ENCODE data around the gene MEX3D.

MEX3D gene

DNA sequence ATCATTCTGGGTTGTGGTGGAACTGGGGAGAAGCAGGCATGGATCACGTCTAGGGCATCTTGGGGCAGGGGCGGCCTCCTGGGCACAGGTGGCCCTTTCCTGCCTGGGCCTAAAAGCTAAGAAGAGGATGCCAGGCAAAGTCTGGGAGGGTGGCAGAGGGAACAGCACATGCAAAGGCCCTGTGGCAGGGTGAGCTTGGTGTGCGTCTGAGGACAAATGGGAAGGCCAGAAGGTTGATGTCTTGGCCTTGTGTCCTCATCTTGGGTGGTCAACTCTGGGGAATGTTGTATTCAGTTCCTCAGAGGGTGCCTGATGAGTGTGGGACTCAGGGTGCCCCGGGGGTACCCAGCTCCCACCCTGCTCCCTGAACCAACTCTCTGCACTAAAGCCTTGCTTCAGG is 49.7 kb downstream of the MEX3D start:
- no peak for DNase-seq (ENCODE audit: low read depth)

DNA sequence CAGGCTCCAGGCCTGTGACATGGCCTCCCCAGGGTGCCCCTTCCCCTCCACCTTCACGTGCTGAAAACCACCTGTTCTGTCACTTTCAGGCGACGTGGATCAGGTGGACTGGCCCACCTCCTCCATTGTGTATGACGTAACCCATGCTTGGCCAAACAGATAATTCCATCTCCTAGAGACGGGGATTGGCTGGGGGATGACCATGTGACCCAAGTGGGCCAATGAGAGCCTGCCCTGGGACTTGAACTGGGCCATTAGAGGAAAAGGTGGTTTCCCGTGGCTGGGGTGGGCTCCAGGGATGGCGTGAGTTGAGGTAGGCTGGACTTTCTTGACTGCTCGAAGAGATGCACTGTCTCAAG is 51.8 kb downstream of the MEX3D start:
- DNase-seq (ENCODE audit: low read depth) = no peak

DNA sequence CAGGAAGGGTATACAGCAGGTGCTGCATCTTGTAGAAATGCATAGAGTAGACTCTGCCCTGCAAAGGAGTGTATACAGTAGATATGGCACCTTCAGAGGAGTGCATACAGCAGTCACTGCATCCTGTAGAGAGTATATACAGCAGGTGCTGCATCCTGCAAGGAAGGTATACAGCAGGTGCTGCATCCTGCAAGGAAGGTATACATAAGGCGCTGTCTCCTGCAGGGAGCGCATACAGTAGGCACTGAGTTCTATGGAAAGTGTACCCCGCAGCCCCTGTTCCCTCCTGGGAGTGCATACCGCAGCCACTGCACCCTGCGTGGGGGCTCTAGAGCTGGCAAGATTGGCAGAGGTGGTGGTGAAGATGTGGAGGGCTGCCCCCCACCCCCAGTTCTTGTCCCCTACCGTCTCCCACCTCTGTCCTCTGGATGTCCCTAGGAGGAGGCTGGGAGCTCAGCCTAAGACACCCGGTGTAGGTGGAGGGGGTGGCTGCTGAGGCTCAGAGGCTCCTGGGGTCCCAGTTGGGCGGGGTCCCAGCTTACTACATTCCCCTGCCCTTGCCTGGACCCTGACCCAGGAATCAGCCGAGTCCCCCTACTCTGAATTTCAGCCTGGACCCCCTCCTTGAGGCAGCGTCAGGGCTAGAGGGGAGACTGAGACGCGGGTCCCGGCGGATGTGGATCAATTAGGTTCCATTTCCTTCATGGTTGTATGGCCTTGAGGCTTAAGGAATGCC is 53.0 kb downstream of the MEX3D start:
- no peak for DNase-seq (ENCODE audit: low read depth)

DNA sequence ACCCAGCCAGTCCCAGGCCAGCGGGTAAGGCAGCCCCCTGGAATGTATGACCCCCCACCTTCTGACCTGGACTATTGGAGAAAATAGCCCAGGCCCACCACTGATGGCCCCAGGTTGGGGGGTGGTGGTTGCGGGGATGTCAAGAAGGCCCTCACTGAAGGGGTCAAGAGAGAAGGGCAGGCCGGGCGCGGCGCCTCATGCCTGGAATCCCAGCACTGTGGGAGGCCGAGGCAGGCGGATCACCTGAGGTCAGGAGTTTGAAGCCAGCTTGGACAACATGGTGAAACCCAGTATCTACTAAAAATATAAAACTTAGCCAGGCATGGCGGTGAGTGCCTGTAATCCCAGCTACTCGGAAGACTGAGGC is 53.8 kb downstream of the MEX3D start:
- no peak for DNase-seq (ENCODE audit: low read depth)

DNA sequence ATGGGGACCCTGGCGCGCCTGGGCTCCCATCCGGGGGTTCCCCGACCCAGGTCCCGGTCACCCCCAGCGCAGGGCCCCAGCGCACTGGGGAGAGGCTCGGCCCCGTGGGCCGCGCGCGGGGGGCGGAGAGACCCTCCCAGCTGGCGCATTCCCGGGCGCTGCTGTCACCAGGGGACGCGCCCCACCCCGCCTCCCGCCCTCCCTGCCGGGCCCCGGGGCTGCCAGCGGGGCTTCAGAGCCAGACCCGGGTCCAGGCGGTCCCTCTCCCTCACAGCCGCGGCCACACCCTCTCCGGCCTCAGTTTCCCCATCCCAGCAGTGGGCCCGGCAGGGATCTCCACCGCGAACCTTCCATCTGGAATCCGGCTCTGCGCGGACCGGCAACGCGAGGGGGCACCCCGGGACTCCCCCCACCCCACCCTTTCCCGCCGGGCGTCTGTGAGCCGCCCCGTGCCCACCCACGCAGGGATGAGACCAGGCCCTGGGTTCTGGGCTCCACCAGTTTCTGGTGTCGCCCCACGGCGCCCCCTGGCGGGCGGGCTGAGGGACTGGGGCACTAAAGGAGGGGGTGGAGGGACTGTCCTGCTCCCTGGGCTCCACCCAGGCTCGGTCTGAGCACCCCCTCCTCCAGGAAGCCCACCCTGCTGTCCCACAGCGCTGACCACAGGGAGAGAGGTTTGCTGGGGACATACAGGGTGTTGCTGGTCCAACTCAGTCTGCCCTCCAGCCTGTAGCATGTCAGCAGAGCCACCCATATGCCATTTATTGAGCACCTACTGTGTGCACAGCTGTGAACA is 54.4 kb downstream of the MEX3D start:
- DNase-seq (ENCODE audit: low read depth) = peak; percentile 32

DNA sequence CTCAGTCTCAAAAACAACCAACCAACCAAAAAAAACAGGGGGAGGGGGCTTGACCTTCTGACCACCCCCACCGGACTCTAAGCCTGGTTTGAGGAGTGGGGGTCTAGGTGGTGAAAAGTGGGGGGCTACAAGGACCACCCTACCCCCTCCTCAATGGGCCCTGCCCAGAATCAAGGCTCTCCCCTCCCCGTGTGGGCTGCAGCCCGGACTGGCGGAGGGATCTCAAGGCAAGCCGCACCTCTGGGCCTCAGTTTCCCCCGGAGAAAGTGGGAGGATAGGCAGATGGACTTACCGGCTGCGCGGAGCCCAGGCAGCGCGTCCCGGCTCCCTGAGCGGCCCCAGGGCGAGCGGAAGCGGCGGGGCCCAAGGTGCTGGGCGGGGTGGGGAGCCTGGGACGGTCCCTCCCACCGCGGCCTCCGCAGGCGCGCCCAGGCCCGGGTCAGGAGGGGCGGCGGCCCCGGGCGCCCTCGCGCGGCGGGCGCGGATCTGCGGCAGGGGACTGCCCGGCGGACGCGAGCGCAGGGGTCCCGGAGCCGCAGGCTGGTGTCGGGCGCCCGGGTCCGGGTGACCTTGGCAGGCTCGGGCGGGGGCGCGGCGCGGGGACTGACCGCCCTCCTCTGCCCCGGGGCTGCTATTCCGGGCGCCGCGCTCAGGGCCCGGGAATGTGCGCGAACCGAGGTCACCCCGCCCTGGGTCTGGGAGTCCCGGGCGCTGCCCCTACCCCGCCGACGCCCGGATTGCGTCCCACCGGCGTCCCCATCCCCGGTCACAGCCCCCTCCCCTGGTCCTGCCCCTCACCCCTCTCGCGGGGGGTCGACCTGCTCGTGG is 55.2 kb downstream of the MEX3D start, which contains the start of gene ADAMTSL5:
Gene ADAMTSL5 (minus strand): TSS at position 349 of the 828 bp plus-strand sequence. CDS start 2,076 bp downstream, outside the sequence.
- DNase-seq (ENCODE audit: low read depth) = peak; percentile 56

DNA sequence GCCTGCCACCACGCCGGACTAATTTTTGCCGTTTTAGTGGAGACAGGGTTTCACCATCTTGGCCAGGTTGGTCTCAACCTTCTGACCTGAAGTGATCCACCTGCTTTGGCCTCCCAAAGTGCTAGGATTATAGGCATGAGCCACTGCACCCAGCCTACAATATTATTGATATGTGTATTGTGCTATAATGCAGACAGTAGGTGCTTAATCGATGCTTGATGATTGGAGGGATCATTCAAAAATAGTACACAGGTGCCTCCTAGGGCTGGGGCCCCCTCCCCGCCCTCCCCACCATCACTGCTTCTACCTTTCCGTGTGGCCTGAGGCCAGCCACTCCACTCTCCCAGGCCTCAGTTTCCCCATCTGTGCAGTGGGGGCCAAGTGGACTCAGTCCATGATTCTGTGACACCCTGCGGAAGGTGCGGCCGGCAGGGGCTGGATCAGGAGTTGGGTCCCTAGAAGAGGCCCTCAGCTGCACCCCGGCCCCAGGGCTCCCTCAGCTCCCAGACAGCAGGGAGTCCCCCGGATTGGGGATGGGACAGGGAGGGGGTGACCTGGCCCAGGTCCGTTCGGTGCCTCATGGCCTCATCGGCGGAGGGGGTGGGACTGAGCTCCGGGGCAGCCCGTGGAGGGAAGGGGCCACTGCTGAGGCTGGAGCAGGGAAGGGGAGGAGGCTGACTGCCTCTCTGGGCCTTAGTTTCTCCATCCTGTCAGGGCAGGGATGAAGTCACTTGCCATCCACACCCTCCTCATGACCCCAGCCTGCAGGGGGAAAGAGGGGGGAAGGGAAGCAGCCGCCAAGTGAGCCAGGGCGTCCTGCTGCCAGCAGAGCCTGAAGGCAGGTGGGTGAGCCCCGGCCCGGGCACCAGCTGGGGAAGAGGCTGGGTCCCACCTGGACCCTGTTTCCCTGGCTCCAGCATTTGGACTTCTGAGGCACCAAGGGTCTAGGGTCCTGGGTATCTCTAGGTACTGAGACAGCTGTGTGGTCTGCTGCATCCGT is 56.5 kb downstream of the MEX3D start:
- no peak for DNase-seq (ENCODE audit: low read depth)

DNA sequence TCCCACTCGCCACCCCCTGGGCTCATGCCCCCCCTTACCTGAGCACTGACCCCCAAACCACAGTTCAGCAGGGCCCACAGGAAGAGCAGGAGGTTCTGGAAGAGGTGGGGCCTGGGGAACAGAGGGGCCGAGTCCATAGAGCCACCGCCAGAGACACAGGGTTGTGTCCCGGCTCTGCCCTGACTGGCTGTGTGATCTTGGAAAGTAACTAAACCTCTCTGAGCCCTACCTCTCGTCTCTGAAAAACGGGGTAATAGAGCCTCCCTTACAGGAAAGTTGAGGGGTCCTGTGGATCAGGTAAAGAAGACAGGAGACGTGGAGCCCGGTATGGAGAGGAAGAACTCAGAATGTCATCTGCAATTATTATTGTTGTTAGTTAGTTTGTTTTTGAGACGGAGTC is 57.3 kb downstream of the MEX3D start:
- DNase-seq (ENCODE audit: low read depth) = no peak

DNA sequence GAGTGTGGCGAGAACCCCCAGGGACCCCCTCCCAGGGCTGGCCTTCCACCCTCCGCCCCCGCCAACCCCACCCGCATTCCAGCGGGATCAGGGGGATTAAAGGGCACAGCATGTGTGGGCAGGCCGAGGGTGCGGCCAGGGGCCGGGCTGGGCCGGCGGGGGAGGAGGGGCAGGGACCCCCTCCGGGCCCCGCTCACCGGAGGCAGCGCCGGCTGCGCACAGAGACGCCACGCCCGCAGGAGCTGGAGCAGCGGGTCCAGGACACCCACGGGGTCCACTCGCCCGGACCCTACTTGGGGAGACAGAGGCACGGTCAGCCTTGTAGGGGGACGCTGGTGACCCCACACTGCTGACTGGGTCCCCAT is 57.7 kb downstream of the MEX3D start:
- DNase-seq (ENCODE audit: low read depth) = no peak

DNA sequence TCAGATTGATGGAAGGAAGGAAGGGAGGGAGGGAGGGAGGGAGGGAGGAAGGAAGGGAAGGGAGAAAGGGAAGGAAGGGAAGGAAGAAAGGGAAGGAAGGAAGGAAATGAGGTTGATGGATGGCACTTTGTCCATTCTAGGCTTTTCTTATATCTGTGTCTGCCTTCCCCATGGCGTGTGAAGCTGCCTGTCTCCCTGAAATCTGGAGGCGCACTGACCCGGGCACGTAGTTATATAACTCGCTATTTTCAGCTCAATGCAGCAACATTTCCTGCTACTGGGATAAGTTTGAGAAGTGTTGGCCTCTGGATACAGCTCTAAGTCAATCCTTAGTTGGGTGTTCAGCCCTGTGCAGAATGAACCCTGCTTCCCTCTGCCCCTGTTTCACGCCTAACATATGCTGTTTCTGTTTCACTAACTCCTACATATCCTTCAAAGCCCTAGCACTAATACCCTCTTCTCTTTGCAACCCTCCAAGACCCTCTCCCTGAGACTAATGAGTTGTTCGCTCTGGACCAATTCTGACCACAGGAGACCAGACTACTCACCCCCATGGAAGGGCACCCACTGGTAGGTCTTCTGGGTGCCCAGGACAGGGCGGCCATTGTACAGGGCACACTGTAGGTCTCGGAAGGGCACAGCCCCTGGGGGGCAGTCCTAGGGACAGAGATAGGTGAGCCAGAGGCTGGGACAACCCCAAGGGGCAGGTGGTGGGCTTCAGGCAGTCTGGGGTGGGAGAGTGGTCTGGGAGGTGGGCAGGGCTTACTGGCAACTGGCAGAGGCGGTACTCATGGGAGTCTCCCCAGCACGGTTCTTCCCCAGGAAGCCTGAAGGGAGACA is 58.3 kb downstream of the MEX3D start:
- no peak for DNase-seq (ENCODE audit: low read depth)

DNA sequence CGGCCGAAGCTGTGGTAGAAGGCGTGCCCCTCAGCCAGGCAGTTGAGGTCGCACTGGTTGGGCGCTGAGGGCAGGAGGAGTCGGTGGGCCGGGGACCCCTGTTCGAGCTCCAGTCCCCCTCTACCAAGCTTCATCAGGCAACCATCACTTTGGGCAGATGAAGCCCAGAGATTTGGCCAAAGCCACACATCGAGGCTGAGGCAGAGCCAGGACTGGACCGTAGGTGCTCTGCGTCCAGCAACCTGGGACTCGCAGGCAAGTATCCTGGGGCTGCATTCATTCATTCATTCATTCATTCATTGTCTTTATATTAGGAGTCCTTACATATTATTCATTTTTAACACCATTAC is 59.6 kb downstream of the MEX3D start:
- no peak for DNase-seq (ENCODE audit: low read depth)

DNA sequence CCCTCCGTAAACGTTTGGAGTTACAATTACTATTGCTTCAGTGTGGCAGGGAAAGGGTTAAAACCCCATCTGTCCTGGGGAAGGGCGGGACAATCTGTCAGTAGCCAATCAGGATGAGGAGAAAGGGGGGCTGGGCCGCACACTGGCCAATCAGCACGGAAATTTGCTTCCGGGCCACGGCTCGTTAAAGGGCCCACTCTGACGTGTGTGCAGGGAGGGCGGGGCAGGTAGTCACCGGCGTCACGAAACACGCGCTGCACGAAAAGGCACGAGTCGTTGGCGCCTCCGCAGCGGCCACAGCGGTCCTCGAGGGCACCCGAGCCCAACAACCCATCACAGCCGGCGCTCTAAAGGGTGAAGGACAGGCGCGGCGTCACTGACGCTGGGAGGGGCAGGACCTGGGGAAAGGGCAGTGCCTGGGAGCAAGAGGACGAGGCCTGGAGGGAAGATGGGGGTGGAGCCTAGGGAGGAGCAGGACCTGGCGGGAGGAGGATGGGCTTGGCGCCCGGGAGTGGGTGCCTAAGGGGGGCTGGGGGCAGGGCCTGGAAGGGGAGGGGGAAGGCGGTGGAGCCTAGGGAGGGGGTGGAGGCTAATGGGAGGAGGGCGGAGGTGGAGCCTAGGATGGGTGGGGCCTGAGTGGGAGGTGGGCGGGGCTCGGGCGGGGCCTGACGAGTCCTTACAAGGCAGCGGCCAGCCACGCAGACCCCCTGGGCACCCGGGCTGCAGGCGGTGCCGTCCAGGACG is 60.2 kb downstream of the MEX3D start:
- DNase-seq (ENCODE audit: low read depth) = peak; percentile 95

DNA sequence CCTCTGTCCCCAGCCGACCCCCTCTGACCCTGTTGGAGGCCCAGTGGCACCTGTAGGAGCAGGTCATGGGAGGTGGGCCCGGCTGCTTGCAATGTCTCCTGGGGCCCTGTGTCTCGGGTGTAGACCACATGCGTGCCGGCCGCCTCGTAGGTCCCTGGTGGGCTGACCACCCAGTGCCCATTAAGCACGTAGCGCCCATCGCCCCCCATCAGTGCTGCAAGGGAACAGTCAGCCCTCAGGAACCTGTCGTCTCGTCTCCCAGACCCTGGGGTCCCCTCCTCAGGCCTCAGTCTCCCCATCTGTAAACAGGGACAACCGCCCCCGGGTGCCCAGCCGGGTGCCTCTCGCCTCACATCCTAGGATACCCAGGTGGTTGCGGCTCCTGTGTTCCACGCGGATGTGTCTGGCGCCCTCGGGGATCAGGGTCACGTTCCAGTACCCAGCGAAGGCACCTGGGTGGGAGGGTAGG is 60.9 kb downstream of the MEX3D start:
- no peak for DNase-seq (ENCODE audit: low read depth)

DNA sequence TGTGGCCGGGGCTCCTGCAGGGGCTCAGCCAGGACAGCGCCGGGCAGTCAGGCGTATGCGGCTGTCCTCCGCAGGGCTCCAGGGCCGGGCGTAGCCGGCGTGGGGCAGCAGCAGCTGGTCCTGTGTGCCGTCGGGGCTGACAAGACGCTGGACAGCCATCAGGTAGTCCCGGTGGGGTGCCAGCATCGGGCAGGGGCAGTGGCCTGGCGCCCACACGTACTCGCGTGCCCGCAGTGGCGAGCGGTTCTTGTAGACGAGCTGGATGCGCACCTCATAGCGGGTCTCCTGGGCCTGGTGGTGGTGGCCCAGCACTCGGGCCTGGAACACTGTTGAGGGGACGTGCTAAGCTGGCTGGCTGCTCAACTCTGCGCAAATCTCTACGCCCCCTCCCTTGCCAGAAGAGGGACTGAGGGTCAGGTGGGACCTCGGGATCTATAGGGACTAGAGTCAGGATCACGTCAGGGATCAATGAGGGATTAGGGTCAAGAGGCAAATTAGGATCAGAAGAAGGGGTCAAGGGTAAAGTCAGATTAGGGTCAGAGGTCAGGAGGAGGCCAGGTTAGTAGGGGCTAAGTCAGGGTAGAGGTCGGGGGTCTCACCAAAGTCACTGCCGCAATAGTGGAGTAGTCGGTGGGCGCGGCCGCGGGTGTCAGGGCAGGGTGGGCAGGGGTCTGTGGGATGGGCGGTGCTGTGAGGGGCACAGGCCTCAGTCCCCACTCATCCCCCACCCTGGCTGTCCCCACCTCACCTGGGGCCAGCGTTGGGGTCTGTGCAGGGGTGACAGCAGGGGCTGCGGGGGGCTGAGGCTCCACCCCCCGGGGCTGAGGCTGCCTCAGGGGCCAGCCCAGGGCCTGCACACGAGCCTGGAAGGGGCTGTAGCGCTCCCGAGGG is 61.9 kb downstream of the MEX3D start:
- no peak for DNase-seq (ENCODE audit: low read depth)

DNA sequence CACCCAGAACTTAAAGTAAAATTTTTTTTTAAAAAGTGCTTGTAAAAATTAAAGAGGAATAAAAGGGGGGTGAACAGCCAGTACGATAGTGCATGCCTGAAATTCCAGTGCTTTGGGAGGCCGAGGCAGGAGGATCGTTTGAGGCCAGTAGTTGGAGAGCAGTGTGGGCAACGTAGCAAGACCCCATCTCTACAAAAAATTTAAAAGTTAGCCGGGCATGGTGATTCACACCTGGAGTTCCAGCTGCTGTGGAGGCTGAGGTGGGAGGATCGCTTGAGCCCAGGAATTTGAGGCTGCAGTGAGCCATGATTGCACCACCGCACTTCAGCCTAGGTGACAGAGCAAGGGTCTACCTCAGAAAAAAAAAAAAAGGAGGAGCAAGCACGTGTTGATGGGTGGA is 63.1 kb downstream of the MEX3D start:
- no peak for DNase-seq (ENCODE audit: low read depth)

Data from amniotic epithelial cell (primary cell).